NCI-H2171 treated with DMSO at 0.1 percent for 48 hours (cell line): ENCODE results near the gene BSN.
"Not testable (repeated sequence)": the region's sequence is repeated elsewhere in the genome, so short reads cannot be mapped to it uniquely, and the experiment has no call there.

Experiments
- DNase-seq: peaks from one replicate; lab custom pipeline; 2025; lab: John Stamatoyannopoulos, UW

Gene BSN

DNA sequence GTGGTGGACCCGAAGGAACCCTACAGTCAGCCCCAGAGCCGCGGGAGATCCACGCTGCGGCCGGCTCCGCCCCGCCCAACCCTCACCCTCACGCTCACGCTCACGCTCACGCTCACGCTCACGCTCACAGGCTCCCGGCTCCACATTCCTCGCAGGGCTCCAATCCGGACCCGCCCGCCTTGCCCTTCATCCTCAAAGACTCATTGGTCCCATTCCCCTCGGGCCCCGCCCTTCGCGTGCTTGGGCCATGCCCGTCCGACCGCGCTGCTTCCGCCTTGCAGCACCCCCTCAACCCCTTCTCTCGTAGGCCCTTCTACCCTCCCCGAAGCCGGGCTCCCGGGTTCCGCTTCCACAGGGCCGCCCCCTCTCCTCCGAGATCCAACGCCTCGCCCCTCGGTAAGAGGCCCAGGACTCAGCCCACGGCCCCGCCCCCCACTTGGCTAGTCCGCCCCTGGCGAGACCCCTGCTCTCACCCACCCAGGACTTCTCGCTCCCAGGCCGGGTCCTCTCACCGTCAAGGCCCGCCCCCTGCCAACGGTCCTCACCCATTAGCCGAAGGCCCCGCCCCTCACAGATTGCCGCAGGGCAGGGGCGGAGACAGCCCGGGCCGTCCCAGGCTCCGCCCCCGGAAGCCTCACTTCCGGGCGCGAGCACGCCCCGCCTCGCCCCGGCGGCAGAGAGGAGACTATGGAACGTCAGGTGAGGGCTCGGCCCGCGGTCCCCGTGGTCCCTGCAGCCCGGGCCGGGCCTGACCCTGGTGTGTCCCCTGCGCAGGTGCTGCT lies 119.6 kb downstream of the BSN start, which contains the start of gene APEH:
Gene APEH, plus strand, starts transcription at position 637 of the 782 bp plus-strand sequence. Its CDS starts 51 bp downstream, at position 688.
- DNase-seq = no peak

DNA sequence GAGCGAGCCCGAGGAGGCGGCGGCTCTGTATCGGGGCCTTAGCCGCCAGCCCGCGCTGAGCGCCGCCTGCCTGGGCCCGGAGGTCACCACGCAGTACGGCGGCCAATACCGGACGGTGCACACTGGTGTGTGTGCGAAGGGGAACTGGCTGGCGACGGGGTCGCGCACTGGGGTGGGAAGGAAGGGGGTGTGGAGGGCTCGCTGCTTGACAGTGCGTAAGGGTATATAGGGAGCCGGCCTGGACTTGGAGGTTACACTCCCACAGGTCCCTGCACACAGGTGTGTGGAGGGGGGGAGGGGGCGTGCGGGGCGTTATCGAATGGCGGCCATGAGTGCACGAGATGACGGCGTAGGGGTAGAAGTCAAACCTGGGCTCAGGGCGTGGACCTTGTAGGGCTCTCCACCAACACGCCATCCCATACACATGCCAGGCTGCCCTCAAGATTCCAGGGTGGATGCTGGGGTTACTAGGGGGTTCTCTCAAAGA lies 120.3 kb downstream of the BSN start:
- DNase-seq = no peak

GRCh38 chr3:49675912-49676311 lies 121.6 kb downstream of the BSN start:
- no peak for DNase-seq

DNA sequence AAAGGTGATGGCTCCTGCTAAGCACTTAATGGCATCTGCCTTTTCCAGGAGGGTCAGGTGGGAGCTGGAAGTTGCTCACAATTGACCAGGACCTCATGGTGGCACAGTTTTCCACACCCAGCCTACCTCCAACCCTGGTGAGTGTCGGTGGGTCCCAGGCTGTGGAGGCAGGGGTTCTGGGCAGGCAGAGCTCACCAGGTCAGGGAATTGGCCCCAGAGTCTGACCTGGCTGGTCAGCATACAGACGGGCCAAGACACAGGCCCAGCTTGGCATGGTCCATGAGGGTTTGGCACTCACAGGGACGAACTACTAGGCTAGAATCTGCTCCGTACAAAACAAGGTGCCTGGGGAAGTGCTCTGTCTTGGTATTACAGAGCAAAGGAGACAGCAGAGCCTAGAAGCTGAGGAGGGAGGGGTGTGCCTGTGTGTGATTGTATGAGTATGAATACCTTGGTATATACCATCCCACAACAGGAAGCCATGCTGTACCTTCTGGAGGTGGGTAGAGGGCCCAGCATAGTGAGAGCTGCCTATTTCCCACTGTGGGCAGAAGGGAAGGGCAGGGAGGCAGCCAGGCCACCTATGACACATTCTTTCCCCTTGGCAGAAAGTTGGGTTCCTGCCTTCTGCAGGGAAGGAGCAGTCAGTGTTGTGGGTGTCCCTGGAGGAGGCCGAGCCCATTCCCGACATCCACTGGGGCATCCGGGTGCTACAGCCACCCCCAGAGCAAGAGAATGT lies 126.4 kb downstream of the BSN start:
- no peak for DNase-seq

DNA sequence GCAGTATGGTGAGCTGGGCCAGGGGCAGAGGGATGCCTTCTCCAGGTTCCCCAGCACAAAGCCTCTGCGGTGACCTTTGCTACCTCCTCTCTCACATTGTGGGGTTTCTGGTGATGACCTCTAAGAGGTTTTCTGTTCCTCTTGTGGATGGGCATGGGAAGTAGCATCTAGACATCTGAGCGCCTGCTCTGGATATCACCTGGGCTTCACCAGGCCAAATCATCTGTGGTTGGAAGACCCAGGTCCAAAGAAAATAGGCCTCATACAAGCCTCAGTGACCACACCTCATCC lies 126.9 kb downstream of the BSN start:
- no peak for DNase-seq

DNA sequence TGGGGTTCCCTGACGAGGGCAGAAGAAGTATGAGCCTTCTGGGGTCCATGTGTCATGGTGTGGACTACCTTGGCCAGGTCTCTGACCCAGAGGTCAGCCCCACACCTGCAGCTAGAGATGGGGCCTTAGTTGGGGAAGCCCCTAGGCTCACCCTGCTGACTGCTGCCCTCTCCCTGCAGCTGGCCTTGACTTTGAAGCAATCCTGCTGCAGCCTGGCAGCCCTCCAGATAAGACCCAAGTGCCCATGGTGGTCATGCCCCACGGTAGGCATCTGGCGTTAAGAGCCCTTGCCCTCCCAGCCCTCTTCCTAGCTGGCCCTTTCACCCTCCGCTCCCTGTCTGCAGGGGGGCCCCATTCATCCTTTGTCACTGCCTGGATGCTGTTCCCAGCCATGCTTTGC lies 127.3 kb downstream of the BSN start:
- DNase-seq = no peak

- DNase-seq = no peak
Observed at GRCh38 chr3:49683162-49683561, 128.9 kb downstream of the BSN start.

DNA sequence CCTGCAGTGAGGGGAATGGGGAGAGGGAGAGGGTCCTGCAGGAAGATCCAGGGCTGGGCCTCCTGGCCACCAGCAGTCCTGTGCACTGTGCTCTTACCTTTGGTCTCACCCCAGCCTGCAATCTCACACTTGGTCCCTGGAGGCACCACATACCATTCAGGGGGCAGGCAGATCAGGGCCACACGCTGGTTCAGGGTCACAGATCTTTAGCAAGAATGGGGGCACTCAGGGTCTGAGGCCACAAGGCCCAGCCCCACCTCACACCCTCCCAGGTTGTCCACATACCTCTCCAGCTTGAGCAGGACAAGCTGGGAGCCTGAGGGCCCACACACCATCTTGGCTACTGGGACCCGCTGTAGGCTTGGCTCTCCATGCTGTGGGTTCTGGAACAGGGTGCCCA lies 130.2 kb downstream of the BSN start:
- DNase-seq = not testable (repeated sequence)

GRCh38 chr3:49685103-49685502 lies 130.8 kb downstream of the BSN start:
- DNase-seq = not testable (repeated sequence)

DNA sequence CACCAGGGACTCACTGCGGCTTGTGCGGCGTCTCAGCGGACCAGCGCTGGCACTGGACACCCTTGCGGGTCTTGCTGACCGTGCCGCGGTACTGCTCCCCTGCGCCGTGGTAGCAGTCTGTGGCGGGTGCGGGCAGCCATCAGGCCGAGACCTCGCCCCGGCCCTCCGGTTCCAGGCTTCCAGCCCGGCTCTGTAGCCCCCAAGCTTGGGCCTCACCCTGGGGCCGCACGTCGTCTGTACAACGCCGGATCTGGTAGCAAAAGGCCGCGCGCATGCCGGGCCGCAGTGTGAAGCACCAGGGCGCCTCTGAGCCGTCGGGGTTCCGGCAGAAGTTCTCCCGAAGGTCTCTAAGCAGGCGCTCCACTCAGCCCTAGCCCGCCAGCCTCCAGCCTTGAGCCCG lies 131.6 kb downstream of the BSN start:
- DNase-seq = not testable (repeated sequence)

DNA sequence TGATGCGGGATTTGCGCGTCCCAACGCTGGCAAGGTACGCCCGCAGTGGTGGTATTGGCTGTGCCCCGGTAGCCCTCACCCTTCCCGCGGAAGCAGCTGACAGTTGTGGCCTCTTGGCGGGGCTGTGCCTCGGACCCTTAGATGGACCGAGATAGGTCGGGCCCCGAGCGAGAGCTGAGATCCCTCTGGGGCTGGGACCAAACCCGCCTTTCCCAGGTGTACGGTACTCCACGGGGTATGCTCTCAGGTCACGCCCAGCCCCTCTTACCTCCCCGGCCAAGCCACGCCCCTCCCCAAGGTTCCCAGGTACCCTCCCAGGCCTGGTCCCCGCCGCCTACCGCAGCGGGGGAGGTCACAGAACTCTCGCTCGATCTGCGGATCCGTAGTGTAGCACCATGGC lies 132.1 kb downstream of the BSN start:
- DNase-seq = not testable (repeated sequence)

- not testable (repeated sequence) for DNase-seq
Observed at GRCh38 chr3:49686769-49687423, 132.6 kb downstream of the BSN start.

DNA sequence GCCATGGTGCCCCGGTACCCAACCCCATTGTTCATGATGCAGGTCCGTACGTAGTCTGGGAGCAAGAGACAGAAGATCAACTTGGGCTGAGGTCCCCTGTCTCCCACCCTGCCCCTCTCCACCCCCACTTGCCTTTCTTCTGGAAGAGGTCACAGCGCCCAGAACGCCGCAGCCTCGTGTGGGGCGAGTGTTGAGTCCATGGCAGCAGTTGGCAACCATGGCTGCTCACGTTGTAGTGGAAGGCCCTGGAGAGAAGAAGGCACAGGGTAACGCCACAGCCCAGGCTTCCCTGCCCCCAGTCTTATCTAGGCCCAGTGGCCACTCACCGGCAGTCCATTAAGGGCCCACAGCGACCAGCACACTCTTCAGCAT lies 133.1 kb downstream of the BSN start:
- DNase-seq = not testable (repeated sequence)

DNA sequence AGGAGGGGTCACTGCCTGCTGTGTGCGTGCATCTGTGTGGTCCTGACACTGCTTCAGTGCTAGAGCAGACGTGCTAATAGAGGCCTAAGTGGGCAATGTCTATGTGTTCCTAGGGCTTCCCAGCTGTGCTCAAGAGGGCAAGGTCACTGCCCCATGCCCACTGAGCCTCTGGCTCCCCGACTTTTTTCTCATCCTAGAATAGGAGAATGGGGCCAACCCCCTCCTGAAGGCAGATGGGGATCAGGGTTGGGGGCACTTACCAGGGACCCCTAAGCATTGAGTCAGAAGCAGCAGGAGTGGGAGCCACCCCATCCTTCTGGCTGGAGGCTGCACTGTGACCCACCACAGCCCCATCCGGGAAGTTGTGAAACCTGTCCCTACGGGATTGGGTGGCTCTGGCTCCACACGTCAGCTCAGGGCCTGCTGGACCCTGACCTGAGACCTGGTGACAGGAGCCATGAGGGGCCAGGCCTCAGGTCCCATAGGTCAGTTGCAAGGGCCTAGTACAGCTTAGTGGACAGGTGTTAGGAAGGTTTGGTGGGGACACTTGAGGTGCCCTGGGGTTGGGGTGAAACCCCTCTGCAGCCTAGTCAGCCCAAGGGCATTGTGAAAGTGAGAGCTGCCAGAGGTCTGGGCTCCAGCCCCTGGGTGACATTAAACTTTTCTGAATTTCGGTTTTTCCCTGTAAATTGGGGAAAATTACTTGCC lies 134.2 kb downstream of the BSN start:
- DNase-seq = not testable (repeated sequence)

- no peak for DNase-seq
Observed at GRCh38 chr3:49689046-49689907, 135.0 kb downstream of the BSN start, which contains the start of the genes MST1 and RNF123. Gene MST1 (minus strand): TSS chr3:49689474. CDS start chr3:49688691, 783 bp downstream. Gene RNF123 (plus strand): TSS chr3:49689557. CDS start chr3:49691166, 1,609 bp downstream.

- DNase-seq = not testable (repeated sequence)
Observed at GRCh38 chr3:49689908-49690624, 135.8 kb downstream of the BSN start.

- not testable (repeated sequence) for DNase-seq
Observed at GRCh38 chr3:49690856-49691255, 136.6 kb downstream of the BSN start.

GRCh38 chr3:49691481-49691880 lies 137.2 kb downstream of the BSN start:
- DNase-seq = not testable (repeated sequence)

DNA sequence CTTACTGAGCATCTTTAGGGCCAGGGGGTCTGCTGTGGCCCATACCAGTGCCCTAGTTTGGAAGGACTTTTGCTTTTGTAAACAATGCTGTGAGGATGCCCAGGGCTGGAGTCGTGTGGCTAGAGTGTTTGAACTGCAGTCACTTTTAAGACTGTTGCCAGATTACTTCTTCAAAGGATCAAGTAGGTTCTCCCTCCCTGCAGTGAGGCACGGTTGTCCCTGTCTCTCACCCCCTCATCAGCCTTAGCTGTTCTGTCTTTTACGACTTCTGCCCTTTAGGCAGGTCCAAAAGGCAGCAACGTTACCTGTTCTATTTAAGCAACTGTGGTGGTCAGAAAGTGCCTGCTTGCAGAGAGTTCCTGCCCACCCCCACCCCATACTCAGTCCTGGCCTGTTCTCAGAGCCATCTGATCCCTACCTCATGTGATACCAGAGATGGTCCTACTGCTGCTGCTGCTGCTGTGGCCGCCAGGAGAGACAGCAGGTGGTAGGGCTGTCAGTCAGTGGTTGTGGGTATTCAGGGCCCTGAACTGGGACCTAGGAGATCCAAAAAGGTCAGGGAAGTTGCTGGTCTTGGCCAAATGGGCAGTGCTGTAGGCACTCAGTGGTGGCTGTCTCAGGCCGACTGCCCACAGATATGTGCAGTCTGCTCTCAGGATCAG lies 140.3 kb downstream of the BSN start:
- DNase-seq = not testable (repeated sequence)
